ENCODE data around the gene HINT2.
A peak's percentile ranks its signal among the peaks of the same experiment; 100 is the strongest.

Gene HINT2

GRCh38 chr9:35814841-35815543, at the start of gene HINT2:
Gene HINT2 (minus strand): TSS chr9:35815042. CDS start chr9:35814979, 63 bp downstream.
- peak; percentile 97 for DNase-seq

DNA sequence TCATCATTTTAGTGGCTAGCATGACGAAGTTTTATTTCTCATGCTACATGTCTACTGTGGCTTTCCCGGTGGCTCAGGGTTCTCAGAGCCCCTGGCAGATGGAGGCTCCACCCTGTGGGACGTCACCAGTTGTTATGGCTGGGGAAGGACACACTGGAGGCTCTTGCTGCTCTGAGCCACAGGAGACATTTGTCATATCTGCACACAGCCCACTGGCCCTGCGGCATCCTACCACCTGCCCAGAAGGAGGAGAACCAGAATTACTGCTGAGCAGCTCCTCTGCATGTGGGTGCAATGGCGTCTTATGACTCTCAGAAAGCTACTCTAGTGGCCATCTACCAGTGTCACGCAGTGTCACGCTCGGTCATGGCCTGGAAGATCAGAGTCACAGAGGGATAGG, 48.7 kb upstream of the HINT2 start:
- no peak for DNase-seq

DNA sequence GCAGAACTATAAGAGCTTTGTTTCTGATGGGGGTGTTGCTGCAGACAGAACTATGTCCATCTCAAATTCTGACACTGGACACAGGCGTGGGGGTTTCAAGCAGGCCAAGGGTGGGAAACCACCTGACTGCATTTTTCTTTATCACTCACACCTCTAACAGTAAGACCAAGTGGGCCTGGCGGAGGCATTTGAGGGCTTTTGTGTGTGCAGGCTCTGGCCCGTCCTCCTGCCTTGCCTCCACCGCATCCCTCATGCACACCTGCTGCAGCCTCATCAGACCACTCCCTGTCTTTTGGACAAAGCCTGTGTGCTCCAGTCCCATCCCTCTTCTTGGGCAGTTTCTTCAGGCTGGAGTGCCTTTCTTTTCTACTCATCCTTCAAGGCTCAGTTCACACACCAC, 47.5 kb upstream of the HINT2 start:
- no peak for DNase-seq

- DNase-seq = no peak
These were observed 46.5 kb upstream of the HINT2 start for GRCh38 chr9:35861161-35861897.

DNA sequence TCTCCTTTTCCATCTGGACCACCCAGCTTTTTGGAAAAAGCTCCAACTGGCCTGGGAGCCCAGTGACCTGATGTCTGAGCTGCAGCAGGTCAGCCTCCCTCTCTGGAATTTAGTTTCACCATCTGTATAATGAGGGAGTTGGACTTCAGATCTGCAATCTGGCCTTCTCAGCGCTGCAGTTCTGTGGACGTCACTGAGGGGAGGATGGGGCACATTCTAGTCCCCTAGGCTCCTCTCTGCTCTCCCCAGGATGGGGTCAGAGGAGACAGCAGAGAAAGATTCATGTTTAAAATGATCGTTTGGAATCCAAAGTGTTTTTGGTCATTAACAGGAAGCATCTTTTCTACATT, 45.1 kb upstream of the HINT2 start:
- no peak for DNase-seq

DNA sequence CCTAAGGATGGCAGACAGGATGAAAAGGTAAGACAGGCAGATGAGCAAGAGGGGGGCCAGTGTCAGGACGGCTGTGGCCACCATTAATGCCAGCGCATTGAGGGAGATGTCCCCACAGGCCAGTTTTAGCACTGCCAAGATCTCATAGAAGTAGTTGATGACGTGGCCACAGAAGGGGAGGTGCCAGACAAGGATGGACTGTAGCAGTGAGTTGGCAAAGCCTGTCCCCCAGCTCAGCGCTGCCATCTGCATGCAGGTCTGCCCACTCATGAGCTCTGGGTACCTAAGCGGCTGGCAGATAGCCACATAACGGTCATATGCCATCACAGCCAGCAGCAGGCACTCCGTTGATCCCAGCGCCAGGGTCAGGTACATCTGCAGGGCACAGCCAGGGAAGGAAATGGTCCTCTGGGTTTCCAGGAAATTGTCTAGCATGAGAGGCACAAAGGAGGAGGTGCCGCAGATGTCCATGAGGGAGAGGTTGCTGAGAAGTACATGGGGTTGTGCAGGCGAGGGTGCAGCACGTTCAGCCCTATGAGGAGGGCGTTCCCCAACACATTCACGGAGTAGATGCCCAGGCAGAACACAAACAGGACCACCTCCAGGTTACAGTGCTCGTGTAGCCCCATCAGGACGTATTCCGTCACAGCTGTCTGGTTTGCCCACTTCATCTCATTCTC, 44.6 kb upstream of the HINT2 start:
- DNase-seq = no peak

GRCh38 chr9:35858458-35858857, 43.6 kb upstream of the HINT2 start:
- DNase-seq = no peak

DNA sequence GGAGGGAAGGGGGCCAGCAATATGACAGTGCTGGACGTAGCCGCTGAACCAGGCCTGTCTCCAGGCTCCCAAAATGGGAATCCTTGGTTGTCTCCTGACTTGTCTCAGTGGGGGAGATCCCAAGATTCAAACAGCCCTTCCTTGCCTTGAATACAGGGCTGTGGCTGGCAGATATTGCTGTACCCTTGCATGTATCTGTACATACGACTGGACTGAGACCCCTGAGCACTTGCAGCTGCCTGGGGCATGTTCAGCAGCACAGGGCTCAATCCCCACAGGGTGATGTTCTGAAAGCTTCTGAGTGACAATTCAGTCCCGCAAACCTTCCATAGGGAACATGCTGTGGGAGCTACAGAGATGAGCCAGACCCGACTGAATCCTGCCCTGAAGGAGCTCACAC, 42.0 kb upstream of the HINT2 start:
- DNase-seq = no peak

DNA sequence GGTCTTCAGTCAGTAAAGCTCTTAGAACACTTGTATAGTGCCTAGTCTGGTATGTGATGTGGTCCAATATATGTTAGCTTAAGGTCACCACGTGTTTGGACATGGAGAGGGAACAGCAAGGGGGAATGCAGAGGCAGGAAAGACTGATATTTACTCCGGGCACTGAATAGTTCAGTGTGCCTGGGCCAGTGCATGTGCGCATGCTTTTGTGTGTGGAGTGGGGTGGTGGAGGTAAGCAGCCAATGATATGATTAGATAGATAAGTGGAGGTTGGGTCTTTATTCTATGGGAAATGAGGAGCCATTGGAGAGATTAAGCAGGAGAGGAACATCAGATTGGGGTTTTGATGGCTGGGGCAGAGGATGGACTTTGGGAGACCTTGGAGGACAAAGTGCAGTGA, 41.4 kb upstream of the HINT2 start:
- DNase-seq = no peak

DNA sequence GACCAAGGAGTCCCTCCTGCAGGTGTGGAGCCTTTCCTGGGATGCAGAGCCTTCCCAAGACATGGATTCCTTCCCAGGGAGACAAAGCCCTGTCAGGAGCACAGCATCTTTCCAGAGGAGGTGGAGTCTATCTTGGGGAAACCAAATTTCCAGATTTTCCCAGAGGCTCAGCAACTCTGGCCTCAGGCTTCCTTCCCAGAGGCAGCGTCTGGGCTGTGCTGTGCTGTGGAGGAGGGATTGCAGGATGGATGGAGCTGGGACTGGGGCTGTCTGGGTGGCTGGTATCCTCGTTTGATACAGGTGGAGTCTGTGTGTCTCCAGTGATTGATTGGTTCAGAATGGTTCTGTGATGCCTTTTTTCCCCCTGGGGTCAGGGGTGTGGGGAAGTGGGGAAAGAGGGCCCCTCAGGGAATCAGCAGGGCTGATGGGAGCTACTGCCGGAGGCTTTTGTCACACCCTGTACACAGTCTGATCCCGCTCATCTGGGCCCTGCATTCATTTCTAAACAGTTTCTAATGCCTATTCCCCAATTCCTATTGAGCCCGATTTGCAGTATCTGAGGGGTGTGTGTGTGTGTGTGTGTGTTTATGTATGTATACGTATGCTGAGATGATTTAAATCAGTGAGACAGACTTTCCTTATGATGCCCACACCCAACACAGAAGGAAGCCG, 39.4 kb upstream of the HINT2 start:
- no peak for DNase-seq

DNA sequence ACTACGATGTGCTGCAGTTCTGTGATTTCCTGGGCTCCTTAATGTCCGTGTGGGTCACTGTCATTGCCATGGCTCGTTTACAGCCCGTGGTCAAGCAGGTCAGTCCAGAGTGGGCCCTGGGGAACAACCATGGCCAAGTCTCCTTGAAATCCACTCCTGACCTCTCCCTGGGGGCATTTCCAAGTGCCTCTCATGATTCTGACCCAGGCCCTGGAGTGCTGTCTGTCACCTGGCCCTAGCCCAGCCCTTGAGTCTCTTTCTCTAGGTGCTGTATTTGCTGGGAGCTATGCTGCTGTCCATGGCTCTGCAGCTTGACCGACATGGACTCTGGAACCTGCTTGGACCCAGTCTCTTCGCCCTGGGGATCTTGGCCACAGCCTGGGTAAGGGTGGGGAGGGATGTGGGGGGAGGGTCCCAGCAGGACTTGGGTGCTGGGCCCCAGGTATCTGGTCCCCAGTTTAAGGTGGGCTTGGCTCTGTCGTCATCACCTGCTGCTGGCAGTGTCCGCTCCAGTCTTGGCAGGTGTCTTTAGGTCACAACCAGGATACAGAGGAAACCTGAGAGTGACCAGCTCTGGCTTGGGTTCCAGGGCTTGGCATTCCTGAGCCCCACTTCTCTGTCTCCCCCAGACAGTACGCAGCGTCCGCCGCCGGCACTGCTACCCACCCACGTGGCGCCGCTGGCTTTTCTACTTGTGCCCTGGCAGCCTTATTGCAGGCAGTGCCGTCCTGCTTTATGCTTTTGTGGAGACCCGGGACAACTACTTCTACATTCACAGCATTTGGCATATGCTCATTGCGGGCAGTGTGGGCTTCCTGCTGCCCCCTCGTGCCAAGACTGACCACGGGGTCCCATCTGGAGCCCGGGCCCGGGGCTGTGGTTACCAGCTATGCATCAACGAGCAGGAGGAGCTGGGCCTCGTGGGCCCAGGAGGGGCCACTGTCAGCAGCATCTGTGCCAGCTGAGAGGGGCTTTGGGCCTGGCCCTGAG, 38.3 kb upstream of the HINT2 start:
- DNase-seq = no peak

DNA sequence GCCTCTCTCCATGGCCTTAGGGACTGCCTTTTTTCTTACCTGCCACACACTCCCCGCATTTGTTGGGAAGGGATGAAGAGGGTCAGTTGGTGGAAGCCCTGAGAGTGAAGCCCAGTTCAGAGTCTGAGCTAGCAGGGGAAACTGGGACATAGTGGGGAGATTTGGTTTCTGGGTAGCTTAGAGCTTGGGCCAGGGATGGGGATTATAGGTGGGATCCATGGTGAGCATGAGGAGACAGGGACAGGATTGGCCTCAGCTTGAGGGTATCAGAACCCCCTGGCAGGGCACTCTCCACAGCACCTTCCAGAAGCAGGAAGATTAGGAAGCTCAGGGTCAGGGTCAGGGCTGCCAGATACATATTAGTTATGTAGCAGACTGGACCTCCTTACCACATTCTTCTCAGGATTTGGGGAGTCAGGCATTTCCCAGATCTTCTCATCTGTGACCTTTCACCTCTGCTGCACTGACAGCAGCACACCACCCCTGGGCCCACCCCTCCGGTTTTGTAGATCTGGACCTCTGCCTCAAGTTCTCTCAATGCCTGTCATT, 37.5 kb upstream of the HINT2 start:
- peak; percentile 4 for DNase-seq

DNA sequence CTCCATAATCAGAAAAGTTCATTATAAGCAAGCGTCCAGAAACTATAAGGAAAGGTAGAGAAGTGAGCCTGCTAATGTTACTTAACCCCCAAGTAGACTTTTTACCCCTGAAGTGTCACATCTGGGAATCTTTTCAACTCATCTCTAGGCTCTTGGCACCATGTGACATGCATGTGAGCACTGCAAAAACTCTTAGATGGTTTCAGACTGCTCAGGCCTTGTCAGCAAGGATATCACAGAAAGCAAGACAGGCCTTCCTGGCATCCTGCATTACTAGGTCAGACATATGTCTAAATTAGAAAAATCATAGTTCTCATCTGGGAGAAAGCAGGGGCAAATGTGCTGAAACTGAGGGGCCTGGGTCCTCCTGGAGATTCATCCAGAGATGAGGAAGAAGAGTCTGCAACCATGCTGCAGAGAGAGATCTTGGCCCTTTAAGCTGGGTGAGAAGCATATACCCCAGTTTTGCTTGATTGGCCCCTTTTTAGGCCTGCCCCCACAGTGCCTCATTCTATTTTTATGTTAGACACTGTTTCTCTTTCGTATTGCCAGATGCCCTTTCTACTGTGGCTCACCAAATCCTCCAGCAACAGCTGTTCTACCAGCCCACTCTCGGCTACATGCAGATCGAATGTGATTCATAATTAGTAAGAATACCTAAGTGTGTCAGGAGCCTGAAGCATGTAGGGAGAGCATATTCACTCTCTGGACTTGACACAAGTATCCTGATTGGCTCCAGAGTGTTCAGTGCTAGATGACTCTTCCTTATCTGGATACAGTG, 33.1 kb upstream of the HINT2 start:
- no peak for DNase-seq

GRCh38 chr9:35845824-35846771, 31.3 kb upstream of the HINT2 start:
- no peak for DNase-seq

DNA sequence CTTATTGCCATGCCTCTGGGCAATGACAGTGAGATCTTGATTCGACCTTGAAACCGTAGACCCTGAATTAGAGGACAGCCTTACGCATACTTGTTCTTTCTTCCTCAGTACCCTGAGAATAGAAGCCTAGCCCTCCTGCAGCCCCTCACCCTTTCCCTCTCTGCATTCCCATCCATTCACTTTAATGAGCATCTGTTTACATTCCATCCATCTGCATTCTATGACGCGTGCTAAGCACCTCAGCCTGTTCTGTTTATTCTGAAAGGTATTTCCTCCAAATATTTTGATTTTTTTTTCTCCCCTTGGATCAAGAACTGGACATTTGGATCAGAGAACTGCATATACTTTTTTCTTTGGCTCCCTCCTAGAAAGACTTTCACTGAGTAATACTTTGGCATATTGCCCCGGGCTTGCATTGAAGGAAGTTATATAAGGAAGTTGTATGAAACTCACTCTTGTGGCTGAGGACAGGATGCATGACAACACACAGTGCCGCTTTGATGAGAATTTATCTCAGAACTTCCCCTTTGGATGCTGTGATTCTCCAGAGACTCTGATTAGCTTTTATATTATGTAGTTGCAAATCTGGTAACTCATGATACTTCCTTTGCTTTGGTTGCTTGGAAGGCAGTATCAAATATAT, 29.9 kb upstream of the HINT2 start:
- peak; percentile 72 for DNase-seq

DNA sequence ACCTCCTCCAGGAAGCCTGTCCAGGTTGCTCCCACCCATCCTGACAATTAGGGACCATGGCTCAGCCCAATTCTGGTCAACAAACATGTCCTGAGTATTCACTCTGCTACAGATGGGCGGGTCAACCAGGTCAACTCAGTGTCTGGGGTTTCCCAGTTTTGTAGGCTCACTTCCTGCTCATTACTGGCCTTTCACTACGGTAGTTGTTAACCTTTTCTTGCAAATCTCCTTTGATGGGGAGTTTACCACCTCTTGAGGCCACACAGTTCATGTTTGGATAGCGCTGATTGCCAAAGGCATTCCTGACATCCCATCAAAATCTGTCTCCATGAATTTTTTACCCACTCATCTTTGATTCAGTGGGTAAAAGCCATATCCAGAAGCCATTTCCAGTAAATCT, 28.0 kb upstream of the HINT2 start:
- no peak for DNase-seq

DNA sequence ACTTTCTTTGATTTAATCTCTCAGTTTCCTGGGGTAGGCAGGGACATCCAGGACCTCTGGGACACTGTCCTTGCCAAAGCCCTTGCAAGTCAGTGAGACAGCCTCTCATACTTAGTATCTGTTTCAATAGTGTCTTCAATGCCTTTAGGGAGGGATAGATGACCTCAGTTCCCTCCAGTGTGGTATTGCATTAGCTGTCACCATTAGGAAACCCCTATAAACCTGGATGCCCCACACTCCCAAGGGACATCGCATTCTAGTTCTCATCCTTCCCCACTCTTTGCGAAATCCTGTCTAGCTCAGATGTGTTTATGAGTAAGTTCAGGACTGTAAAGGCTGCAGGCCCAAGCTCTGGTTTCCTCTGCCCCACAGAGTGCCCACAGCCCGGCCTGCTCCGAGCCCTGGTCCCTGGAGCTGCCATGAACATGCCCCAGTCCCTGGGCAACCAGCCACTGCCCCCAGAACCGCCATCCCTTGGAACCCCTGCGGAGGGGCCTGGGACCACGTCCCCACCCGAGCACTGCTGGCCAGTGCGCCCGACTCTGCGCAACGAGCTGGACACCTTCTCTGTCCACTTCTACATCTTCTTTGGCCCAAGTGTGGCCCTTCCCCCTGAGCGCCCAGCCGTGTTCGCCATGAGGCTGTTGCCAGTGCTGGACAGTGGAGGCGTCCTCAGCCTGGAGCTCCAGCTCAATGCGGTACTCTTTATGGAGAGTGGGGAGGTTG, 27.3 kb upstream of the HINT2 start:
- no peak for DNase-seq

DNA sequence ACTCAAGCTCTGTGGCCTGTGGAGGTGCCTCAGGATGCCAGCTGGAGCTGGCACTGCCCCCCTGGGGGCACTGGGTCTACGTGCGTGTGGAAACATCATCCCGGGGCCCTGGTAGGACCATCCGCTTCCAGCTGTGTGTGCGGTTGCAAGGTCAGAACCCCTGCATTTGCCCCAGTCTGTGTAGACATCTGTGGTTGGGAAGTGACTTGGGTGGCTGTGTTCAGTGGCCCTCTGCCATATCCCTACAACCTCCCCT, 26.7 kb upstream of the HINT2 start:
- no peak for DNase-seq

Data from right hindlimb (tissue), 1 donor.